Endothelial cell of umbilical vein (primary cell): Measurements from ENCODE around the gene AGBL4. TPM values are rescaled to one million over a fixed set of nuclear protein-coding genes. Genes with fewer than 3 reads are reported as not detected.

Experiments used
- BruUV-seq: library from RNA; stranded (reverse); fragments of 400-500 nt; replicated peaks from 2 replicates; lab custom pipeline; 2021; lab: Mats Ljungman, UMichigan
- CTCF ChIA-PET: fragments of 300-600, 350-600 bp; sonication (Branson Sonifier 250); formaldehyde crosslinking; loops from one replicate; lab custom pipeline; 2021; ENCODE audit warnings: antibody characterized with exemption, inconsistent platforms; lab: Charles Lee
- POLR2A ChIA-PET: fragments of 300-600, 350-600 bp; sonication (Branson Sonifier 250); formaldehyde crosslinking; loops from one replicate; lab custom pipeline; 2021; ENCODE audit warnings: antibody characterized with exemption, inconsistent platforms; lab: Charles Lee
- DNase-seq: peaks from one replicate; pipeline ENCODE4 v3.0.0-alpha.2; 2011; ENCODE audit warnings: low read depth, low spot score
- FAIRE-seq: peaks from 2 replicates; lab custom pipeline; 2011; peaks lifted over from hg19 to GRCh38; lab: Jason Lieb, UNC
- H2AFZ ChIP-seq: 2 replicates; pipeline ENCODE4 v1.6.0; 2012; ENCODE audit warnings: low read depth, low read length, control low read depth, inconsistent platforms
- H3K27ac ChIP-seq: 2 replicates; pipeline ENCODE4 v1.5.1; 2011; ENCODE audit warnings: low read depth, mild to moderate bottlenecking, control low read depth, low read length, moderate library complexity; ENCODE audit not compliant: insufficient read depth
- H3K27me3 ChIP-seq, 2 experiments: 2 replicates each; pipeline versions ENCODE4 v1.6.0 to v1.6.1; 2011; ENCODE audit warnings: low read length in 2 of 2, mixed read lengths in 1 of 2; ENCODE audit not compliant: control insufficient read depth in 2 of 2, insufficient read depth in 2 of 2
- H3K36me3 ChIP-seq, 2 experiments: 2 replicates in 1 of 2; 3 replicates in 1 of 2; pipeline ENCODE4 v1.5.1; 2011; ENCODE audit warnings: low read length in 2 of 2, mild to moderate bottlenecking in 1 of 2, moderate library complexity in 1 of 2; ENCODE audit not compliant: control insufficient read depth in 2 of 2, insufficient read depth in 2 of 2; ENCODE audit errors: extremely low read depth in 1 of 2
- H3K4me1 ChIP-seq: 3 replicates; pipeline ENCODE4 v1.5.1; 2011; ENCODE audit warnings: mild to moderate bottlenecking, low read length; ENCODE audit not compliant: control insufficient read depth, insufficient read depth; ENCODE audit errors: extremely low read depth
- H3K4me2 ChIP-seq: 2 replicates; pipeline ENCODE4 v1.6.1; 2011; ENCODE audit warnings: low read length, control low read depth, mixed read lengths; ENCODE audit not compliant: insufficient read depth
- H3K4me3 ChIP-seq, 3 experiments: fragments of 200-600 bp in 1 of 3; sonication (generic), shearing (Covaris generic) in 1 of 3; replicated peaks in 1 of 3; 2 replicates each; pipeline ENCODE4 v1.5.1; 2011 to 2016; ENCODE audit warnings: control low read depth in 3 of 3, low read length in 3 of 3, mild to moderate bottlenecking in 2 of 3, inconsistent platforms in 1 of 3, low read depth in 1 of 3, moderate library complexity in 1 of 3; ENCODE audit not compliant: insufficient read depth in 1 of 3
- H3K79me2 ChIP-seq: 2 replicates; pipeline ENCODE4 v1.6.0; 2012; ENCODE audit warnings: low read length, inconsistent platforms; ENCODE audit not compliant: control insufficient read depth, insufficient read depth
- H3K9ac ChIP-seq: replicated peaks from 2 replicates; pipeline ENCODE3; 2011; ENCODE audit warnings: low read length, control low read depth; ENCODE audit not compliant: insufficient read depth; ENCODE audit errors: extremely low read depth
- H3K9me1 ChIP-seq: replicated peaks from 3 replicates; pipeline ENCODE4 v1.6.0; 2011; ENCODE audit warnings: mild to moderate bottlenecking, low read length; ENCODE audit not compliant: control insufficient read depth, insufficient read depth; ENCODE audit errors: extremely low read depth
- H3K9me3 ChIP-seq: replicated peaks from 2 replicates; pipeline ENCODE4 v1.5.1; 2012; ENCODE audit warnings: low read length, inconsistent platforms; ENCODE audit not compliant: control insufficient read depth, insufficient read depth
- H4K20me1 ChIP-seq: replicated peaks from 2 replicates; pipeline ENCODE3; 2011; ENCODE audit warnings: mild to moderate bottlenecking, low read length; ENCODE audit not compliant: control insufficient read depth, insufficient read depth; ENCODE audit errors: extremely low read depth
- CTCF ChIP-seq, 2 donors: IDR thresholded peaks; 1 replicate in 1 of 2; 2 replicates in 1 of 2; pipeline ENCODE4 v1.5.1; 2011; ENCODE audit warnings: low read length in 2 of 2, mild to moderate bottlenecking in 2 of 2, moderate library complexity in 2 of 2, control low read depth in 1 of 2, inconsistent platforms in 1 of 2, low read depth in 1 of 2; ENCODE audit not compliant: insufficient read depth in 1 of 2; ENCODE audit errors: extremely low read depth in 1 of 2
- EZH2 ChIP-seq: IDR thresholded peaks from 2 replicates; pipeline ENCODE4 v1.6.1; 2012; ENCODE audit warnings: borderline replicate concordance, low read depth, mild to moderate bottlenecking, moderate library complexity, low read length, inconsistent platforms; ENCODE audit not compliant: severe bottlenecking
- FOS ChIP-seq: IDR thresholded peaks from 2 replicates; pipeline ENCODE4 v1.6.1; 2011; ENCODE audit warnings: mild to moderate bottlenecking, low read length, moderate library complexity, borderline replicate concordance; ENCODE audit not compliant: insufficient read depth
- GATA2 ChIP-seq: IDR thresholded peaks from 2 replicates; pipeline ENCODE4 v1.7.0; 2011; ENCODE audit warnings: low read depth, mild to moderate bottlenecking, moderate library complexity, mixed read lengths, low read length; ENCODE audit not compliant: insufficient read length, insufficient read depth
- JUN ChIP-seq: IDR thresholded peaks from 2 replicates; pipeline ENCODE4 v1.6.1; 2011; ENCODE audit warnings: borderline replicate concordance, low read depth; ENCODE audit not compliant: insufficient read length, insufficient read depth
- MAX ChIP-seq: IDR thresholded peaks from 2 replicates; pipeline ENCODE4 v1.6.1; 2011; ENCODE audit not compliant: insufficient read depth, insufficient read length
- MYC ChIP-seq: IDR thresholded peaks from one replicate; pipeline ENCODE4 v1.6.1; 2011; ENCODE audit warnings: mild to moderate bottlenecking, low read depth, low read length
- POLR2A ChIP-seq: IDR thresholded peaks from 2 replicates; pipeline ENCODE4 v1.6.1; 2012; ENCODE audit warnings: low read depth, mild to moderate bottlenecking, control low read depth, low read length
- POLR2AphosphoS5 ChIP-seq: IDR thresholded peaks from 2 replicates; pipeline ENCODE4 v1.6.1; 2012; ENCODE audit warnings: low read depth, mild to moderate bottlenecking, control low read depth, low read length, moderate library complexity; ENCODE audit not compliant: insufficient read depth
- dilution Hi-C: fragments of 300-500 bp; cut with MboI; formaldehyde crosslinking; loops from one replicate; pipeline ENCODE4 v1.15.0; 2019; ENCODE audit warnings: low sequenced_read_pairs; ENCODE audit not compliant: extremely low pct_ligation_motif_present
- intact Hi-C: fragments of 100-400 bp; cut with micrococcal nuclease; formaldehyde crosslinking; loops from one replicate; pipeline ENCODE4 v1.10.0; 2022
- polyA plus RNA-seq, 4 experiments: library from polyadenylated mRNA; depleted of rRNA in 3 of 4; stranded (reverse) in 3 of 4; unstranded in 1 of 4; fragments of >200 nt; gene quantifications; 2 replicates each; pipeline versions ENCODE4 v1.2.1 to v1.2.3, GENCODE V29; 2011 to 2012; ENCODE audit warnings: missing spikeins in 1 of 4
- total RNA-seq: library from RNA; stranded (reverse); gene quantifications from 2 replicates; pipeline ENCODE4 v1.2.3, GENCODE V29; 2021

The AGBL4 gene
- total and polyA plus RNA-seq, 2 donors (not counting 3 experiments of a cell fraction or from before 2014, with no cell fraction given) = not detected

GRCh38 chr1:48659801-48660200 is 1364.0 kb downstream of the AGBL4 start:
- Histone ChIP-seq H3K9me3 (no peaks in the 10 kb centered on the region), H3K4me2 (no peak overlapping the region), H3K27me3 (no peaks in the 10 kb centered on the region), H3K4me3 (no peak overlapping the region), H4K20me1 (no peaks in the 10 kb centered on the region), H3K79me2 (no peaks in the 10 kb centered on the region), H2AFZ (no peak overlapping the region), H3K9ac (no peak overlapping the region), H3K36me3 (no peaks in the 10 kb centered on the region), H3K27ac (no peak overlapping the region), H3K4me1 (no peaks in the 10 kb centered on the region), H3K9me1 (no peaks in the 10 kb centered on the region)
- ChIA-PET POLR2A (no interaction called here), CTCF (interaction anchor here (1.3 kb wide), 1 partner anchor 17 kb away, joined by 4 read pairs; no protein-coding TSS in a partner anchor)
- dilution Hi-C loops (no loop called here), intact Hi-C loops (no loop called here)
- FAIRE-seq = no peak
- no TSS peak for BruUV-seq
- TF ChIP-seq POLR2AphosphoS5 (no peak), JUN (no peak), MYC (no peak), FOS (no peak)
- no peak for DNase-seq

GRCh38 chr1:48657413-48657812 is 1366.3 kb downstream of the AGBL4 start:
- Histone ChIP-seq H3K27me3 (no peaks in the 10 kb centered on the region), H3K9me3 (no peaks in the 10 kb centered on the region), H4K20me1 (no peaks in the 10 kb centered on the region), H3K79me2 (no peaks in the 10 kb centered on the region), H3K4me1 (no peaks in the 10 kb centered on the region), H3K9me1 (no peaks in the 10 kb centered on the region), H2AFZ (no peak overlapping the region), H3K36me3 (no peaks in the 10 kb centered on the region), H3K9ac (no peak overlapping the region), H3K4me3 (no peak overlapping the region), H3K27ac (no peak overlapping the region), H3K4me2 (no peak overlapping the region)
- BruUV-seq = no TSS peak
- TF ChIP-seq JUN = no peak
- TF ChIP-seq POLR2AphosphoS5 = no peak
- TF ChIP-seq EZH2 = no peak
- no peak for TF ChIP-seq FOS
- TF ChIP-seq CTCF (IDR thresholded peaks at IDR 0.05; ENCODE audit: extremely low read depth in 1 of 2, insufficient read depth in 1 of 2, low read depth in 1 of 2, low read length in 2 of 2) = no peak
- no peak for TF ChIP-seq MYC
- no peak for TF ChIP-seq GATA2
- TF ChIP-seq POLR2A = no peak
- TF ChIP-seq MAX = no peak
- dilution Hi-C loops = no loop called here
- FAIRE-seq (no peak), DNase-seq (no peak)
- intact Hi-C loops = no loop called here
- ChIA-PET POLR2A (no interaction called here), CTCF (no interaction called here)
